ENCODE results near the gene LDAH. TPM values are rescaled to one million over a fixed set of nuclear protein-coding genes. Genes with fewer than 3 reads are reported as not detected.

LDAH gene
- total RNA-seq, 1 donor, result 25.0 TPM

GRCh38 chr2:20762945-20763683, 59.8 kb downstream of the LDAH start:
- no peak for DNase-seq (ENCODE audit: low read depth)
- no peak overlapping the region for H3K4me3 ChIP-seq (ENCODE audit: low read depth, low read length)
- TF ChIP-seq CTCF (IDR thresholded peaks at IDR 0.05; ENCODE audit: insufficient read depth, low read depth, low read length), result no peak

- TF ChIP-seq CTCF (IDR thresholded peaks at IDR 0.05; ENCODE audit: insufficient read depth, low read depth, low read length), result no peak
- H3K4me3 ChIP-seq (ENCODE audit: low read depth, low read length), result no peak overlapping the region
- DNase-seq (ENCODE audit: low read depth), result no peak
Measured at GRCh38 chr2:20759487-20759886, 63.4 kb downstream of the LDAH start.

GRCh38 chr2:20758997-20759396, 63.9 kb downstream of the LDAH start:
- TF ChIP-seq CTCF (IDR thresholded peaks at IDR 0.05; ENCODE audit: insufficient read depth, low read depth, low read length), result no peak
- DNase-seq (ENCODE audit: low read depth), result no peak
- H3K4me3 ChIP-seq (ENCODE audit: low read depth, low read length), result no peak overlapping the region

GRCh38 chr2:20757405-20758090, 65.4 kb downstream of the LDAH start:
- no peak overlapping the region for H3K4me3 ChIP-seq (ENCODE audit: low read depth, low read length)
- DNase-seq (ENCODE audit: low read depth), result no peak
- TF ChIP-seq CTCF (IDR thresholded peaks at IDR 0.05; ENCODE audit: insufficient read depth, low read depth, low read length), result no peak

GRCh38 chr2:20755132-20755800, 67.6 kb downstream of the LDAH start:
- TF ChIP-seq CTCF (IDR thresholded peaks at IDR 0.05; ENCODE audit: insufficient read depth, low read depth, low read length), result peak; percentile 48
- peak; percentile 19 for DNase-seq (ENCODE audit: low read depth)
- H3K4me3 ChIP-seq (ENCODE audit: low read depth, low read length), result no peak overlapping the region

GRCh38 chr2:20752293-20752692, 70.6 kb downstream of the LDAH start:
- DNase-seq (ENCODE audit: low read depth), result no peak
- no peak for TF ChIP-seq CTCF (IDR thresholded peaks at IDR 0.05; ENCODE audit: insufficient read depth, low read depth, low read length)
- H3K4me3 ChIP-seq (ENCODE audit: low read depth, low read length), result no peak overlapping the region

All from fibroblast of villous mesenchyme (primary cell).